Suprapubic skin (tissue), 4 donors: ENCODE results near the gene ZFR2. TPM values are rescaled to one million over a fixed set of nuclear protein-coding genes. Genes with fewer than 3 reads are reported as not detected.

Source experiments
- DNase-seq, 2 donors: peaks; one replicate each; pipeline ENCODE4 v3.0.0-alpha.2; 2019; ENCODE audit warnings: low spot score in 2 of 2
- H3K27ac ChIP-seq: fragments of 200-600 bp; sonication (generic); one replicate; pipeline ENCODE4 v1.5.1; 2019
- H3K27me3 ChIP-seq: fragments of 200-600 bp; sonication (generic); one replicate; pipeline ENCODE4 v1.5.1; 2019
- H3K36me3 ChIP-seq: fragments of 200-600 bp; sonication (generic); one replicate; pipeline ENCODE4 v1.5.1; 2019
- H3K4me1 ChIP-seq: fragments of 200-600 bp; sonication (generic); one replicate; pipeline ENCODE4 v1.5.1; 2019
- H3K4me3 ChIP-seq: fragments of 200-600 bp; sonication (generic); one replicate; pipeline ENCODE4 v1.5.1; 2019; ENCODE audit warnings: mild to moderate bottlenecking
- H3K9me3 ChIP-seq: fragments of 200-600 bp; sonication (generic); one replicate; pipeline ENCODE4 v1.5.1; 2019
- EP300 ChIP-seq: sonication (generic); formaldehyde crosslinking; IDR thresholded peaks from one replicate; pipeline ENCODE4 v1.6.1; 2017; ENCODE audit warnings: antibody characterized with exemption
- POLR2A ChIP-seq, 2 donors: fragments of 450-650 bp; IDR thresholded peaks; one replicate each; pipeline ENCODE4 v1.6.1; 2017; ENCODE audit warnings: antibody characterized with exemption in 2 of 2, mild to moderate bottlenecking in 2 of 2, moderate library complexity in 2 of 2
- POLR2AphosphoS5 ChIP-seq, 3 donors: sonication (generic); formaldehyde crosslinking; IDR thresholded peaks; one replicate each; pipeline ENCODE4 v1.6.1; 2017; ENCODE audit warnings: antibody characterized with exemption in 3 of 3
- WGBS: methylation state at CpG from one replicate; pipeline ENCODE4 v1.1.5; 2018; 5-methylcytosine and 5-hydroxymethylcytosine counted together
- total RNA-seq, 4 donors: library from RNA; depleted of rRNA; stranded (reverse); fragments of >200 nt; gene quantifications; one replicate each; pipeline ENCODE4 v1.1.0, GENCODE V29; 2016
- TF ChIP-seq, protein P1 (sequence below), 2 donors: fragments of 200-600 bp in 1 of 2; fragments of 450-650 bp in 1 of 2; sonication (generic) in 1 of 2; IDR thresholded peaks; one replicate each; pipeline ENCODE4 v1.5.1; 2016 to 2019; ENCODE audit warnings: antibody characterized with exemption in 2 of 2, mild to moderate bottlenecking in 1 of 2, moderate library complexity in 1 of 2

ZFR2 gene
- total RNA-seq, 4 donors from 2014 or later = 2.5 to 4.8 TPM; not detected in 2

DNA sequence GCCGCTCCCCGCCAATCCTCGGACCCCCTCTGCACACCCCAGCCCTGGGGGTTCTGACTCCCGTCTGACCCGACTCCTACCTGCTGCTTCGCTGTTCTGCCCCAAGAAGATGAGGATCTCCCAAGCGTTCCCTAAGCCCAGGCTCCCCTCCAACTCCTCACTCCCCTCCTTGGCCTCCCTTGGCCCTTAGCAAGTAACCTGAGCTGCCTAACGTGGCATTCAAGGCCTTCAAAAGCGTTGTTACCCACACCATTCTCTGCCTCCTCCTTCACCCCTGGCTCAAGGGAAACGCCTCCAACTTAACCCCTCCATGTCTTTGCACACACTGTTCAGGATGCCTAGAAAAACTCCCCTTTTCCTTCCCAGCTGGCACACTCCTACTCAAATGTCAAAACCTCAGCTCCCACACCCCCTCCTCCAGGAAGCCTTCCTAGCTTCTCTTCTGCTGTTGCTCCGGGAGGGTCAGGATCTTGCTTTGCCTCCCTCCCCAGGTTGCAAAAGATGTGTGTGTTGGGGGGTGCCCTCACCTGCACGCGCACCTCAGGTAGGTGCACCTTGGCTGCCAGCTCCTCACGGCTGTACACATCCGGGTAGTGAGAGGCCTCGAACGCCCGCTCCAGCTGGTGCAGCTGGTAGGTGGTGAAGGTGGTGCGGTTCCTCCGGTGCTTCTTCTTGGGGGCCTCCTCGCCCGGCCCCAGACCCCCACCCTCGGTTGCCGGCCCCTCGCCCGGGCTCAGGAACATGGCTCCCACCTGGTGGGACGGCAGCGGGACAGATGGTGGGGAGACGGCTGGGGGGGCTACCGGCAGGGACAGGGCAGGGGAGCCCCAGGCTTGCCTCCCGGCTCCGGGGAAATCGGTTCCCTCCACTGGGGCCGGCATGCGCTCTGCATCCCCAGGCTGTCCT, 97.6 kb downstream of the ZFR2 start:
- Histone ChIP-seq H3K27ac (no peak overlapping the region), H3K36me3 (peaks cover 27% of the 10 kb centered on the region), H3K27me3 (no peaks in the 10 kb centered on the region), H3K4me3 (no peak overlapping the region), H3K9me3 (no peaks in the 10 kb centered on the region), H3K4me1 (no peaks in the 10 kb centered on the region)
- no peak for TF ChIP-seq POLR2AphosphoS5 (IDR thresholded peaks at IDR 0.05)
- 68% methylated on average over 16 of the region's 35 CpGs for WGBS
- no peak for DNase-seq

DNA sequence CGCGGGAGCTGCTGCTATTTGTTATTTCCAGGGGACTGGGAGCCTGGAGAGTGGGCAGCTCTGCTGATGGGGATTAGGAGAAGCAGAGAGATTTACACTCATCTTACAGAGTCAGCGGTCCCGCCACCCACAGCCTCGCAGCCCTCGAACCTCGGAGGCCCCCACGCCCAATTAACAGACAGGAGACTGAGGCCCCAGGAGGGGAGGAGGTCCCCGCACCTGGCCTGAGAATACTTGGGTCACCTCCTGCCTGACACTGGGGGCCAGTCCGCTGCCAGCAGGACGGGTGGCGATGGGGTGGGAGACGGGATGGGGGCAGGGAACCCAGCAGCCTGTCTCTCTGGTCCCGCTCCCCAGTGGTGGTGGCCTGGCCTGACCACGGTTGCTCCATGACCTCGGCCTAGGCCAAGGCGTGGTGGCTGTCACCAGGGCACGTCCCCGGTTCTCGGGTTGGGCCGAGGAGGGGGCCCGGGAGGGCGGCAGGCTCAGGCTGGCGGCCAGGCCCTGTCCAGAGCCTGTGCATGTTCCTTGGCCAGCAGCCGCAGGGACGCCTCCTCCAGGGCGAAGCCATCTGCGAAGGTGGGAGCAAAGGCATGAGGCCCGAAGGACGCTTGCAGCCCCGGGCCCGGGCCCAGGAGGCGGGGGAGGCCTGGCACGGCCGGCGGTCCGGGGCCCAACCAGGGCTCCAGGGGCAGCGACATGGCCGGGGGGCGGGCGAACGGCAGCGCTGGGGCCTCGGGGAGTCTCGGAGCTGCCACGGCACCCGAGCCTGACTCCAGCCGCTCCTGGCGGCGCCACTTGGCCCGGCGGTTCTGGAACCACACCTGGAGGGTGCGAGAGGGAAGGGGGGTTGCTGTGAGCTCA, 98.5 kb downstream of the ZFR2 start:
- Histone ChIP-seq H3K27me3 (no peaks in the 10 kb centered on the region), H3K36me3 (peaks cover 36% of the 10 kb centered on the region), H3K27ac (no peak overlapping the region), H3K4me3 (no peak overlapping the region), H3K9me3 (no peaks in the 10 kb centered on the region), H3K4me1 (no peaks in the 10 kb centered on the region)
- WGBS = 83% methylated on average over 11 of the region's 53 CpGs
- no peak for DNase-seq
- TF ChIP-seq EP300 = no peak
- no peak for TF ChIP-seq POLR2A (IDR thresholded peaks at IDR 0.05)
- TF ChIP-seq, protein P1, sequence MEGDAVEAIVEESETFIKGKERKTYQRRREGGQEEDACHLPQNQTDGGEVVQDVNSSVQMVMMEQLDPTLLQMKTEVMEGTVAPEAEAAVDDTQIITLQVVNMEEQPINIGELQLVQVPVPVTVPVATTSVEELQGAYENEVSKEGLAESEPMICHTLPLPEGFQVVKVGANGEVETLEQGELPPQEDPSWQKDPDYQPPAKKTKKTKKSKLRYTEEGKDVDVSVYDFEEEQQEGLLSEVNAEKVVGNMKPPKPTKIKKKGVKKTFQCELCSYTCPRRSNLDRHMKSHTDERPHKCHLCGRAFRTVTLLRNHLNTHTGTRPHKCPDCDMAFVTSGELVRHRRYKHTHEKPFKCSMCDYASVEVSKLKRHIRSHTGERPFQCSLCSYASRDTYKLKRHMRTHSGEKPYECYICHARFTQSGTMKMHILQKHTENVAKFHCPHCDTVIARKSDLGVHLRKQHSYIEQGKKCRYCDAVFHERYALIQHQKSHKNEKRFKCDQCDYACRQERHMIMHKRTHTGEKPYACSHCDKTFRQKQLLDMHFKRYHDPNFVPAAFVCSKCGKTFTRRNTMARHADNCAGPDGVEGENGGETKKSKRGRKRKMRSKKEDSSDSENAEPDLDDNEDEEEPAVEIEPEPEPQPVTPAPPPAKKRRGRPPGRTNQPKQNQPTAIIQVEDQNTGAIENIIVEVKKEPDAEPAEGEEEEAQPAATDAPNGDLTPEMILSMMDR (IDR thresholded peaks at IDR 0.05) = no peak
- TF ChIP-seq POLR2AphosphoS5 (IDR thresholded peaks at IDR 0.05) = no peak

DNA sequence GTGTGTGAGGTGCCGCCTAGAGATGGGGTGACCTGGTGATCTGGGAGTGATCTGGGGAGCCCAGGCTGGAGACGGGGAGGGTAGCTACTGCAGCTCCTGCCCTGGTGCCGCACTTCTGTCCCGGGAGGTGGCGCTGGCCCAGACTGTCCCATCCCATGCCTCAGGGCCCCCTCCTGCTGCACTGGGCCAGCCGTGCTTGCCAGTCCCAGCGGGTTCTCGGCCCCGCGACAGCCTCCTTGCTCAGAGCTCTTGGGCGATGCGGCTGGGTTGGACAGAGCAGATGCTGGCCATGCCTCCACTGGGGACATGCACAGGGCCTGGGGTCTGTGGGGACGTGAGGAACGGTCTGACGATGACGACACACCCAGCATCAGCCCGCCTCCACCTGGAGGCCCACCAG, 99.3 kb downstream of the ZFR2 start:
- TF ChIP-seq, protein P1 (IDR thresholded peaks at IDR 0.05) = no peak
- TF ChIP-seq EP300 = no peak
- TF ChIP-seq POLR2AphosphoS5 (IDR thresholded peaks at IDR 0.05) = no peak
- no peak for TF ChIP-seq POLR2A (IDR thresholded peaks at IDR 0.05)
- H3K4me1 ChIP-seq = no peaks in the 10 kb centered on the region
- WGBS = no CpG with 5 or more reads among the region's 17 CpGs
- peaks cover 41% of the 10 kb centered on the region for H3K36me3 ChIP-seq
- no peak overlapping the region for H3K4me3 ChIP-seq
- H3K27me3 ChIP-seq = no peaks in the 10 kb centered on the region
- no peaks in the 10 kb centered on the region for H3K9me3 ChIP-seq
- no peak for DNase-seq
- H3K27ac ChIP-seq = no peak overlapping the region

DNA sequence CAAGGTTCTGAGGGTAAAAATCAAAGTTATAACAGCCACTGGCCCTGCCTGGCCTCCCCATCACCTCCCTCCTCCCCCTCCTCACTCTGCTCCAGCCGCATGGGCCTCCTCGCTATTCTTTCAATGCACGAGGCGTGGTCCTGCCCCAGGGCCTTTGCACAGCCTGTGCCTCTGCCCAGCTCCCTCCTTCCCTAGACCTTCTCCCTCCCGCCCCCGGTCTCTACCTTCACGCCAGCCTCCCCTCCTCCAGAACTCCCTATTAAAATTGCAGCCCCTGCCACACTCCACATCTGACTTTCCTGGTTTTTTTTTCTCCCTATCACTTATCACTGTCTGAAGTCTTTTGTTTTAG, 100.1 kb downstream of the ZFR2 start:
- Histone ChIP-seq H3K36me3 (peaks cover 41% of the 10 kb centered on the region), H3K27me3 (no peaks in the 10 kb centered on the region), H3K9me3 (no peaks in the 10 kb centered on the region), H3K4me1 (peaks cover 2% of the 10 kb centered on the region), H3K4me3 (no peak overlapping the region), H3K27ac (no peak overlapping the region)
- WGBS = 90% methylated on average over 7 of the region's 7 CpGs
- TF ChIP-seq POLR2A (IDR thresholded peaks at IDR 0.05) (no peak), POLR2AphosphoS5 (IDR thresholded peaks at IDR 0.05) (no peak), EP300 (no peak)
- TF ChIP-seq, protein P1 (IDR thresholded peaks at IDR 0.05) = no peak
- no peak for DNase-seq

DNA sequence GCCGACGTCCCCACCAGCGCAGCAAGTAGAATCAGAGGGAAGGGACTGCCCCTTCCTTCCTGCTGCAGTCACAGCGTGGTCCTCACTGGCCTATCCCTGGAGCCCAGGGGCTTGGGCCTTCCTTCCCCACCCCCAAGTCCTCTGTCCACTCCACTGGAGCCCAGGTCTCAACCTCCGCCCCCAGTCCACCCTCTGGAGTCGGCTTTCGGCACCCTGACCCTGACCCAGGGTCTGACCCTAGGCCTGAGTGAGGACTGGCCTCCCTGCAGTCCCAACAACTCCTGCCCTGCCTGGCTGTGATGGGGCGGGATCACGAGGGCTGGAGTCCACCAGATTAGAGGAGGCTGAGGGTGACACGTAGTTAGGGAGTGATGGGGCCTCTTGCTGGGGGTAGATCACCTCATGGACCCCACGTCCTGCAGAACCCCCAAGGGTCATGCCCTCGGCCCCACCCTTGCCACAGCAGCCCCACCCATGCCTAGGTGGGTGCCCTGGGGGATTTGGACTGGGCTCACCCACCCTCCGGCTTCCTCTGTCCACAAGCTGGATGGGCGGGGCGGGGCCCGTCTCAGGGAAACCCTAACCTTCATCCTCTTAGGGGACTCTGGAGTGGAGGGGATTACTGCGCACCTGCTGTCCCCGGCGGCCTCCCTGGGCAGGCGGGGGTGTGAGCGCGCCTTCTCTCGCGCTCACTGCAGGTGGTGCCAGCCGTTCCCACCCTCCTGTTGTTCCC, 100.7 kb downstream of the ZFR2 start:
- Histone ChIP-seq H3K4me3 (no peak overlapping the region), H3K27me3 (no peaks in the 10 kb centered on the region), H3K9me3 (no peaks in the 10 kb centered on the region), H3K4me1 (peaks cover 8% of the 10 kb centered on the region), H3K27ac (no peak overlapping the region), H3K36me3 (peaks cover 41% of the 10 kb centered on the region)
- DNase-seq = no peak
- 92% methylated on average over 17 of the region's 25 CpGs for WGBS
- no peak for TF ChIP-seq EP300
- TF ChIP-seq POLR2AphosphoS5 (IDR thresholded peaks at IDR 0.05) = no peak
- TF ChIP-seq, protein P1 (IDR thresholded peaks at IDR 0.05) = no peak
- no peak for TF ChIP-seq POLR2A (IDR thresholded peaks at IDR 0.05)
